Astrocyte (in vitro differentiated cells and primary cell): ENCODE measurements around the gene PELO. TPM values are rescaled to one million over a fixed set of nuclear protein-coding genes. Genes with fewer than 3 reads are reported as not detected.

ENCODE experiments used
- DNase-seq: peaks from one replicate; pipeline ENCODE4 v3.0.0-alpha.2; 2010; ENCODE audit warnings: low read depth
- FAIRE-seq: peaks from 2 replicates; lab custom pipeline; 2011; peaks lifted over from hg19 to GRCh38; lab: Jason Lieb, UNC
- H2AFZ ChIP-seq: 2 replicates; pipeline ENCODE4 v1.6.0; 2012; ENCODE audit warnings: low read depth, low read length, inconsistent platforms
- H3K27ac ChIP-seq: 2 replicates; pipeline ENCODE4 v1.5.1; 2011; ENCODE audit warnings: low read depth, low read length, inconsistent platforms
- H3K27me3 ChIP-seq: 2 replicates; pipeline ENCODE4 v1.6.0; 2011; ENCODE audit warnings: low read length, inconsistent platforms; ENCODE audit not compliant: insufficient read depth
- H3K36me3 ChIP-seq: 2 replicates; pipeline ENCODE4 v1.5.1; 2011; ENCODE audit warnings: low read length, inconsistent platforms; ENCODE audit not compliant: insufficient read depth
- H3K4me1 ChIP-seq: 2 replicates; pipeline ENCODE4 v1.5.1; 2011; ENCODE audit warnings: low read length, inconsistent platforms; ENCODE audit not compliant: insufficient read depth
- H3K4me2 ChIP-seq: 2 replicates; pipeline ENCODE4 v1.6.0; 2012; ENCODE audit warnings: low read length, inconsistent platforms
- H3K4me3 ChIP-seq: 2 replicates; pipeline ENCODE4 v1.5.1; 2011; ENCODE audit warnings: low read depth, mild to moderate bottlenecking, low read length, inconsistent platforms; ENCODE audit not compliant: insufficient read depth
- H3K79me2 ChIP-seq: 2 replicates; pipeline ENCODE4 v1.6.0; 2012; ENCODE audit warnings: mild to moderate bottlenecking, low read length, inconsistent platforms; ENCODE audit not compliant: insufficient read depth
- H3K9ac ChIP-seq: 2 replicates; pipeline ENCODE4 v1.6.0; 2012; ENCODE audit warnings: mild to moderate bottlenecking, low read length, inconsistent platforms
- H3K9me3 ChIP-seq: 2 replicates; pipeline ENCODE4 v1.5.1; 2012; ENCODE audit warnings: low read depth, mild to moderate bottlenecking, low read length, inconsistent platforms; ENCODE audit not compliant: insufficient read depth
- H4K20me1 ChIP-seq: 2 replicates; pipeline ENCODE4 v1.6.0; 2012; ENCODE audit warnings: low read length, inconsistent platforms; ENCODE audit not compliant: insufficient read depth
- H3K27ac Mint-ChIP-seq: one replicate; pipeline ENCODE4 v1.8.0; 2021; ENCODE audit warnings: mild to moderate bottlenecking, mixed read lengths; ENCODE audit not compliant: unreplicated experiment
- H3K27me3 Mint-ChIP-seq: one replicate; pipeline ENCODE4 v1.8.0; 2021; ENCODE audit warnings: low read depth, mixed read lengths; ENCODE audit not compliant: unreplicated experiment
- H3K36me3 Mint-ChIP-seq: one replicate; pipeline ENCODE4 v1.8.0; 2021; ENCODE audit warnings: low read depth, mixed read lengths; ENCODE audit not compliant: unreplicated experiment
- H3K4me1 Mint-ChIP-seq: one replicate; pipeline ENCODE4 v1.8.0; 2021; ENCODE audit warnings: low read depth, mixed read lengths; ENCODE audit not compliant: unreplicated experiment
- H3K4me3 Mint-ChIP-seq: one replicate; pipeline ENCODE4 v1.8.0; 2021; ENCODE audit warnings: mild to moderate bottlenecking, moderate library complexity, mixed read lengths; ENCODE audit not compliant: unreplicated experiment
- H3K9me3 Mint-ChIP-seq: one replicate; pipeline ENCODE4 v1.8.0; 2021; ENCODE audit warnings: mild to moderate bottlenecking, mixed read lengths; ENCODE audit not compliant: unreplicated experiment
- EZH2 ChIP-seq: IDR thresholded peaks from 2 replicates; pipeline ENCODE4 v1.6.1; 2012; ENCODE audit warnings: mild to moderate bottlenecking, low read length, inconsistent platforms; ENCODE audit not compliant: insufficient read depth
- total RNA-seq: library from RNA; stranded (reverse); gene quantifications from 2 replicates; pipeline ENCODE4 v1.2.1, GENCODE V29; 2021
- TF ChIP-seq, protein P1 (sequence below): IDR thresholded peaks from 2 replicates; pipeline ENCODE4 v1.5.1; 2011; ENCODE audit warnings: low read depth, mild to moderate bottlenecking, inconsistent platforms, low read length, moderate library complexity; ENCODE audit not compliant: insufficient read depth

PELO gene
- total RNA-seq, 1 donor from 2014 or later, result 75.8 TPM

DNA sequence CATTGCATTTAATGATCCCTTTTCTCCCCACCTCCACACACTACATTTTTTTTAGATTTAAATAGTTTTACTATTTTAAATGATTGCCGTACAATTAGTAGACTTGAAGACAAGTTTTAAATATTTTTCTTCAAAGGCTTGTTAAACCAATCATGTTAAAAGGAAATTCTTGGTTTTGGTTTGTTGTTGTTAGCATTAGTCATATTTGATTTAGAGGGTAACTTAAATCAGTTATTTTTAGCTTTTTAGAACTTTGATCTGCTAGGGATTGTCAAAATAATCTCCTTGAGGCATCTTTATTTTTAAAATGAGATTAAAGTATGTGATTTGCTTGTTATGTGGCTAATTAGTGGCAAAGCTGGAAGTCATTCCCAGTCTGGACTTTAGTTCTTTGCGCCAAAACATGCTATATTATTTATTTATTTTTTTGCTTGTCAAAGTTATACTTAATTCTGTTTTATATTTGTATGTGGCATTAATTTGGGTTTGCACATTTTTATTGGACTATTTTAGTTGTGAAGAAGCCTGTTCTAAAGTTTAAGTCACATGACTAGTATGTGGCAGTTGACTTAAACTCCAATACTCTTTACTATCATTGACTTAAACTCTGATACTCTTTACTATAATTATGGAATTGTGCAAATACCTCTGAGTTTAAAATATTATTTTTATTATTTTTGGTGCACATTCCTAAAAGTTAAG, 14.7 kb downstream of the PELO start:
- TF ChIP-seq, protein P1, sequence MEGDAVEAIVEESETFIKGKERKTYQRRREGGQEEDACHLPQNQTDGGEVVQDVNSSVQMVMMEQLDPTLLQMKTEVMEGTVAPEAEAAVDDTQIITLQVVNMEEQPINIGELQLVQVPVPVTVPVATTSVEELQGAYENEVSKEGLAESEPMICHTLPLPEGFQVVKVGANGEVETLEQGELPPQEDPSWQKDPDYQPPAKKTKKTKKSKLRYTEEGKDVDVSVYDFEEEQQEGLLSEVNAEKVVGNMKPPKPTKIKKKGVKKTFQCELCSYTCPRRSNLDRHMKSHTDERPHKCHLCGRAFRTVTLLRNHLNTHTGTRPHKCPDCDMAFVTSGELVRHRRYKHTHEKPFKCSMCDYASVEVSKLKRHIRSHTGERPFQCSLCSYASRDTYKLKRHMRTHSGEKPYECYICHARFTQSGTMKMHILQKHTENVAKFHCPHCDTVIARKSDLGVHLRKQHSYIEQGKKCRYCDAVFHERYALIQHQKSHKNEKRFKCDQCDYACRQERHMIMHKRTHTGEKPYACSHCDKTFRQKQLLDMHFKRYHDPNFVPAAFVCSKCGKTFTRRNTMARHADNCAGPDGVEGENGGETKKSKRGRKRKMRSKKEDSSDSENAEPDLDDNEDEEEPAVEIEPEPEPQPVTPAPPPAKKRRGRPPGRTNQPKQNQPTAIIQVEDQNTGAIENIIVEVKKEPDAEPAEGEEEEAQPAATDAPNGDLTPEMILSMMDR, result no peak
- no peak for TF ChIP-seq EZH2
- Histone ChIP-seq H2AFZ (no peak overlapping the region), H3K9ac (peak overlapping the region; percentile 97), H3K79me2 (peaks cover 68% of the 10 kb centered on the region), H3K9me3 (no peaks in the 10 kb centered on the region), H3K4me1 (peaks cover 24% of the 10 kb centered on the region), H3K36me3 (peaks cover 2% of the 10 kb centered on the region), H3K27ac (peak overlapping the region; percentile 91), H3K4me3 (peak overlapping the region; percentile 80), H3K27me3 (no peaks in the 10 kb centered on the region), H3K4me2 (peak overlapping the region; percentile 89), H4K20me1 (peaks cover 37% of the 10 kb centered on the region)
- no peaks in the 10 kb centered on the region for H3K9me3 Mint-ChIP-seq
- FAIRE-seq (no peak), DNase-seq (peak; percentile 31)
- H3K4me3 Mint-ChIP-seq, result peak overlapping the region; percentile 99
- peaks cover 31% of the 10 kb centered on the region for H3K4me1 Mint-ChIP-seq
- peaks cover 17% of the 10 kb centered on the region for H3K36me3 Mint-ChIP-seq
- no peaks in the 10 kb centered on the region for H3K27me3 Mint-ChIP-seq
- peak overlapping the region; percentile 95 for H3K27ac Mint-ChIP-seq

DNA sequence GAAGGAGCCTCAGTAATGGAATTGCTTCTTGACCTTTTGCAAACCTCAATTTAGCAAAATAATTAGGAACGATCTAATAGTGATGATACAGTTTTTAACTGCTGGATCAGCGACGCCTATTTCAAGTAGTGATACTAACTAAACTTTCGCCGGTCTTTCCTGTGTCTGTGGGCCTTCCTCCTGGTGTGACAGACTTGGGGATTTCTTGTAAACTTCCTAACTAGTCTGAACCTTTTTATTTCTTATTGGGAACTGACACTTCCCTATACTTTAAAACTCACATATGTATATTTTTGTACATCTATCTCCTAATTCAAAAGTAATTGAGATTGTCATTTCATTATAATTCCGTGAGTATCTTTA, 15.2 kb downstream of the PELO start:
- H3K4me1 Mint-ChIP-seq, result peaks cover 27% of the 10 kb centered on the region
- H3K9ac ChIP-seq, result no peak overlapping the region
- no peak overlapping the region for H2AFZ ChIP-seq
- H3K79me2 ChIP-seq, result peaks cover 65% of the 10 kb centered on the region
- TF ChIP-seq EZH2, result no peak
- peak overlapping the region; percentile 80 for H3K4me3 ChIP-seq
- H3K27ac Mint-ChIP-seq, result no peak overlapping the region
- H3K27me3 ChIP-seq, result no peaks in the 10 kb centered on the region
- no peaks in the 10 kb centered on the region for H3K9me3 ChIP-seq
- peaks cover 37% of the 10 kb centered on the region for H4K20me1 ChIP-seq
- peak overlapping the region; percentile 99 for H3K4me3 Mint-ChIP-seq
- peak overlapping the region; percentile 89 for H3K4me2 ChIP-seq
- no peaks in the 10 kb centered on the region for H3K9me3 Mint-ChIP-seq
- H3K27ac ChIP-seq, result no peak overlapping the region
- H3K36me3 ChIP-seq, result peaks cover 2% of the 10 kb centered on the region
- no peak for DNase-seq
- H3K4me1 ChIP-seq, result peaks cover 24% of the 10 kb centered on the region
- peaks cover 17% of the 10 kb centered on the region for H3K36me3 Mint-ChIP-seq
- no peak for FAIRE-seq
- H3K27me3 Mint-ChIP-seq, result no peaks in the 10 kb centered on the region

DNA sequence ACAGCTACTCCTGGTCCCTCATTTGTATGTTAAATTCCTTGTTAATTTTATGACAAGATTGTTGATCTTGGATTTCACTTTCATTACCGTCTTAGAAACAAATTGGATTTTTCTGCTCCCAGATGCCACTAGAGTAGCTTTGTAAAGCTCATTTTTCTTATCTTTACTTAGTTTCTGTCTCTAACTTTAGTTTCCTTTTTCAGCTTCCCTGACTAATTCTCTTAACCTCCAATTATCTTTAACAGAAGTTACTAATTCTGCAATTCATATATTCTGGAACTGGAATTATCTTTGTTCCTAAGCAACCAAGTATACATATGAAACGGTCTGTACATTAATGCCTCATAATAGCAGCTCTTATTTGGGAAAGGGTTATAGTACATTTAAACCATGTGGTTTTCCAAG, 16.7 kb downstream of the PELO start:
- FAIRE-seq, result no peak
- Histone ChIP-seq H3K27ac (no peak overlapping the region), H3K36me3 (peaks cover 2% of the 10 kb centered on the region), H3K4me1 (peaks cover 15% of the 10 kb centered on the region), H3K79me2 (peaks cover 60% of the 10 kb centered on the region), H3K9me3 (no peaks in the 10 kb centered on the region), H2AFZ (no peak overlapping the region), H3K4me3 (no peak overlapping the region), H3K9ac (no peak overlapping the region), H3K4me2 (peak overlapping the region; percentile 51), H4K20me1 (peaks cover 37% of the 10 kb centered on the region), H3K27me3 (no peaks in the 10 kb centered on the region)
- H3K4me3 Mint-ChIP-seq, result peak overlapping the region; percentile 84
- H3K27ac Mint-ChIP-seq, result peak overlapping the region; percentile 77
- H3K9me3 Mint-ChIP-seq, result no peaks in the 10 kb centered on the region
- no peaks in the 10 kb centered on the region for H3K27me3 Mint-ChIP-seq
- no peak for DNase-seq
- H3K36me3 Mint-ChIP-seq, result peaks cover 17% of the 10 kb centered on the region
- peaks cover 24% of the 10 kb centered on the region for H3K4me1 Mint-ChIP-seq
- TF ChIP-seq, protein P1, result no peak
- no peak for TF ChIP-seq EZH2
